Measurements from ENCODE around the gene OTOP2.

OTOP2 gene, protein sequence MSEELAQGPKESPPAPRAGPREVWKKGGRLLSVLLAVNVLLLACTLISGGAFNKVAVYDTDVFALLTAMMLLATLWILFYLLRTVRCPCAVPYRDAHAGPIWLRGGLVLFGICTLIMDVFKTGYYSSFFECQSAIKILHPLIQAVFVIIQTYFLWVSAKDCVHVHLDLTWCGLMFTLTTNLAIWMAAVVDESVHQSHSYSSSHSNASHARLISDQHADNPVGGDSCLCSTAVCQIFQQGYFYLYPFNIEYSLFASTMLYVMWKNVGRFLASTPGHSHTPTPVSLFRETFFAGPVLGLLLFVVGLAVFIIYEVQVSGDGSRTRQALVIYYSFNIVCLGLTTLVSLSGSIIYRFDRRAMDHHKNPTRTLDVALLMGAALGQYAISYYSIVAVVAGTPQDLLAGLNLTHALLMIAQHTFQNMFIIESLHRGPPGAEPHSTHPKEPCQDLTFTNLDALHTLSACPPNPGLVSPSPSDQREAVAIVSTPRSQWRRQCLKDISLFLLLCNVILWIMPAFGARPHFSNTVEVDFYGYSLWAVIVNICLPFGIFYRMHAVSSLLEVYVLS

DNA sequence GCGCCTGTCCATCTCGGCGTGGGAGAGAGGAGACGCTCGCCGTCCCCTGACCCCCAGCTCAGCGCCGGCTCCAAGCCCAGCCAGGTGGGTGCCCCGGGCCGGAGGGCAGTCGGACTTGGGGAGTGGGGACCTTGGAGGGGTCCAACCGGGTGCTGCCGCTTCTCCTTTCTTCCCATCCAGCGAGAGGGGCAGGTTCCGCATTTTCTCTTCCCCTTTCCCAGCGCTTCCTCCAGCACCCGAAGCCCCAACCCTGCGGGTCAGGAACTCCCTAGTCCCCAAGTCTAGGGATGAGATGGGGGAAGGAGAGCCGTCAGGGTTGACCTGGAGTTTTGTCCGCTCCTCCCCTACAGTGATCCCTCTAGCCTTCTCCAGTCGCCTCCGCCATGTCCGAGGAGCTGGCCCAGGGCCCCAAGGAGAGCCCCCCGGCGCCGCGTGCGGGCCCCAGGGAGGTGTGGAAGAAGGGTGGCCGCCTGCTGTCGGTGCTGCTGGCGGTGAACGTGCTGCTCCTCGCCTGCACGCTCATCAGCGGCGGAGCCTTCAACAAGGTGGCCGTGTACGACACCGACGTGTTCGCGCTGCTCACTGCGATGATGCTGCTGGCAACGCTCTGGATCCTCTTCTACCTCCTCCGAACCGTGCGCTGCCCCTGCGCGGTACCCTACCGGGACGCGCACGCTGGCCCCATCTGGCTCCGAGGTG is at the start of gene OTOP2:
OTOP2 (plus strand) TSS at position 24 of the 699 bp plus-strand sequence; CDS start at position 384, 360 bp downstream.
- no peak for DNase-seq

DNA sequence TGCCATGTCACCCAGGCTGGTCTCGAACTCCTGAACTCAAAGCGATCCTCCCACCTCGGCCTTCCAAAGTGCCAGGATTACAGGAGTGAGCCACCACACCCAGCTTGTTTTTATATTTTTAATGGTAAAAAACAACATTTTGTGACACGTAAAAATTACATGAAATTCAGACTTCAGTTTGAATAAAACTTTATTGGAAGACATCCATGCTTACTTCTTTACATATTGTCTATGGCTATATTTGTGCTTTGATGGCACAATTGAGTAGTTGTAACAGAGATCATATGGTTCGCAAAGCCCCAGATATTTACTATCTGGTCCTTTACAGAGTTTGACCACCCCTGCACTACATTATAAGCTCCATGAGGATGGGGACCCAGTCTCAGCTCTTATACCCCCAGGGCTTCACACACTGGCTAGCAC is 49.4 kb upstream of the OTOP2 start:
- no peak for DNase-seq

DNA sequence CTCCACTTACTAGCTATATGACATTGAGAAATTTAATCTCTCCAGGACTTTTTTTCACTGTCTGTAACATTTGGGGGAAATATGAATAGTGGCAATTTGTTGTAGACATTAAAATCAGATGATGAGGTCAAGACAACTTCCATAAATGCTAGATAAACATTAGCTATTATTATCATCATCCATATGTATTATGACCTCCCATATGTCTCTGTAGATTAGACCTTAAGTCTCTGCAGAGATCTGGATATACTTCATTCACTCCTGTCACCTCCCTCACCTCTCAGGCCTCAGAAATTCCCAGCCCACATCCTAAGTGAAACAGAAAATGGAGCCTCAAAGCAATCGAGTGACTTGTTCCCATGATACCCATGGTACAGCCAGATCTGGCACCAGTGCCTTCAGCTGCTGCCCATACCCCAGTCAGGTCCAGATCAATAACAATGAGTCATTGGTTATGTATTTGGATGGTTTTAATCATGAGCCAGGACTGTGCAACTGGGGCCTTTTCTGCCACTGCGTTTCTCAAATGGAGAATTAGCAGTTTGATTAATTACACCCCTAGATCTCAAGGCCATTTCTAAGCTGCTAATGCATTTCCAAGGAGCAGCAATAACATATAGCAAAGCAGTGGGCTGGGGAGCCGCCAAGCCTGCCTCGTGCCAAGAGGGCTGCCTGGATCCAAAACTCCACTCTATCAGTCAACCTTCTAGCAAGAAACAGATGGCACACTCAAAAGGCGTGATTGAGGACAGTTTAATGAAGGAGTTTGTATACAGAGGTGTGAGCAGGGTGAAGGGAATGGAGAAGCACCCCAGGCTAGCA is 48.7 kb upstream of the OTOP2 start:
- DNase-seq = no peak

DNA sequence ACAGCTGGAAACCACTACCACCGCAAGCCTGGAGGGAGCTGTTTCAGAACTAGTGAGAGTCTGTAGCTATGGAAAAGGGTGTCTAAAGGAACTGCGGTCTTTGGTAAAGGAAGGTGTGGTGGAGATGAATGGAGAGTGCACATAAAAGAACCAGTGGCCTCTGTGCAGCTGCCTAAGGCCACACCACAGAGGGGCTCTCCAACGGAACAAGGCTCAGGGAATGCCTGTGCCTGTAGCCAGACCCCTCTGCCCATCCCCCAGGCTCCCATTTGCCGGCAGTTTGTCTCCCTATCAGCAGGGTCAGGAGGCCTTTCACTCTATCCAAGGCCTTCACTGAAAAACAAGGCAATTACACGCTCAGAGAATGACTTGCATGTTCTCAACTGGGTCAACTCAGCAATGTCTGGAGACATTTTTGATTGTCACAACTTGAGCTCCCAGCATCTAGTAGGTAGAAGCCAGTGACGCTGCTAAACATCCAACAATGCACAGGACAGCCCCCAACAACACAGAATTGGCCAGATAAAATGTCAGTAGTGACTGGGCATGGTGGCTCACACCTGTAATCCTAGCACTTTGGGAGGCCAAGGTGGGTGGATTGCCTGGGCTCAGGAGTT is 48.0 kb upstream of the OTOP2 start:
- DNase-seq = no peak

DNA sequence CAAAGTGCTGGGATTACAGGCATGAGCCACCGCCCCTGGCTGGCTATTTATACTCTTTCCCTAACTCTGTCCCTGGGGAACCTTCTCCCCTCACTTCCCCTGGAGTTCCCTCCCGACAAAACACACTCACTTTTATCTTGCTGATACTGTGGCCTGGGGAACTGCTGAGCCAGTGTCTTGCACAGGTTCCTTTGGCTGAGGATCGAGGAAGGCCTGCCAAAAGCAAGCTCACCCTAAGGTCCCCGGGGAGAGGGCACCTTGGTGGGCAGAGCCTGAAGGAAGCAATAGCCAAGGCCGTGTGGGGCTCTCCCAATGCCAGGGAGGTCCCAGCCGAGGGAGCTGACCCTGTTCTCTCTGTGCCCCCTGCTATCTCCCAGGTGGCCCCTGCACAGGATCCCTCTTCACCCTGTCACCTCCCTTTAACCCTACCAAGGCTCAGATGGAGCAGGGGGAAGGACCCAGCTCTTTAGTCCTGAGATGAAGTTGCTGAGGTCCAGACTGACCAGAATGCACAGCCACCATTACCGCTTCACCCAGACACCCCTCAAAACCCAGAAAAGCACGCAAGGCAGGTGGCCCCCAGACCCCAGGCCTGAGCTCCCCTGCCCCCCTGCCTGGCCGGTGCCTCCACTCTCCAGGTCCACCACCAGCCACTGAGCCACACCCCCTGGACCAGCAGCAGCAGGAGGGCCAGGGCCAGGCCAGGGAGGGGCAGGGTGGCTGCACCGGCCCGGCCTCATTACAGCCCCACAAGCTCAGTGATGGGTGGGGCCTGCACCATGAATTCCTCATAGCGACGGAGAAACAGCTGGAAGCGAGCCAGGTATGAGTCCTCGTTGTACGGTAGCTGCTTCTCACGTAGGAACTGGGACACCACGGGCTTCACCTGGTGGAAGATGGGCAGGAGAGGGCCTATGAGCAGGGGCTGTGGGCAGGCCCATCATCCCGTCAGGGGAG is 46.2 kb upstream of the OTOP2 start:
- no peak for DNase-seq

DNA sequence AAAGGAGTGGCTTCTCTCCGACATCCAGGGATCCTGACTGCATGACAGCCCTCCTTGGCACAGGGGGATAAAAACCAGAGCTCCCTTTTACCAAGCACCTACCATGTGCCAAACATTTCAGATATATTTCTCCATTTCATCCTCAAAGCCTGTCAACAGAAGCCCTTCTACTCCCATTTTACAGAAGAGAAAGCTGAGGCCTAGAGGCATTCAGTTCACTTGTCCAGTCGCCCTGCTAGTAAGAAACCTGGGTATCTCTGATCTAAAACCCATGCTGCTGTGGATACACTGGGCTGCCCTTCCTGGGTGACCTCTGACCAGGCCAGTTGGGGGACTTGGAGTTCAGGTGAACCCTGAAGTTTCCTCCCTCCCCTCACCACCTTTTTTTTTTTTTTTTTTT is 45.4 kb upstream of the OTOP2 start:
- DNase-seq = no peak

DNA sequence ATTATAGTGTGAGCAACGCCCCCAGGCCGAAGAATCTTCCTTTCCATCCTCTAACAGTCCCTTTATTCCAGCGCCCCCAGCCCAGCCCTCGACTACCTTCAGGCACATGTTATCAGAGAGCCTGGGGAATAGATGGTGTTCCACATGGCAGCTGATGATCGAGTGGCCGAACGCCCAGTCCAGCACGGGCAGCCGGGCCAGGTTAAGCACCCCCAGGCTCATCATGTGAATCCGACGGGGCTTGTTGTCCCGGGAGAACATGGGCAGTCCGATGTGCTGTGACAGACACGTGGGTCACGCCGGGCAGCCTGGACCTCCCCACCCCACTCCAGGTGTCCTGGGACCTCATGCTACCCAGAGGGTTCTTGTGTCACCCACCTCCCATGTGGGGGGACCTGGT is 44.8 kb upstream of the OTOP2 start:
- no peak for DNase-seq

DNA sequence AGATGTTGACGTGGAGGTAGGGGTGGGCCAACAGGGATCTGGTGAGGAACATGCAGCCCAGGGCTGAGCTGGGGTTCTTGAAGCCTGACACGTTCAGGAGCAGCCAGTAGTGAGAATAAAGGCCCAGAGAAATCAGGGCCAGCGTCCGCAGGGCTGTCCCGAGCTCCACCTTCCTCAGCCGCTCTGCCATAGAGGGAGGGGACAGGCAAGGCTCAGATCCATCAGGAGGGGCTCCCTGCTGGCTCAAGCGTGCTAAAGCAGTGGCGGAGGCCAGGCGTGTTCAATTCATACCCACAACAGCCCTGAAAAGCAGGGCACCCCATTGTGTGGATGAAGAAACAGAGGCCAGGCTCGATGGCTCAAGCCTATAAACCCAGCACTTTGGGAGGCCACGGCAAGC is 43.0 kb upstream of the OTOP2 start:
- DNase-seq = no peak

DNA sequence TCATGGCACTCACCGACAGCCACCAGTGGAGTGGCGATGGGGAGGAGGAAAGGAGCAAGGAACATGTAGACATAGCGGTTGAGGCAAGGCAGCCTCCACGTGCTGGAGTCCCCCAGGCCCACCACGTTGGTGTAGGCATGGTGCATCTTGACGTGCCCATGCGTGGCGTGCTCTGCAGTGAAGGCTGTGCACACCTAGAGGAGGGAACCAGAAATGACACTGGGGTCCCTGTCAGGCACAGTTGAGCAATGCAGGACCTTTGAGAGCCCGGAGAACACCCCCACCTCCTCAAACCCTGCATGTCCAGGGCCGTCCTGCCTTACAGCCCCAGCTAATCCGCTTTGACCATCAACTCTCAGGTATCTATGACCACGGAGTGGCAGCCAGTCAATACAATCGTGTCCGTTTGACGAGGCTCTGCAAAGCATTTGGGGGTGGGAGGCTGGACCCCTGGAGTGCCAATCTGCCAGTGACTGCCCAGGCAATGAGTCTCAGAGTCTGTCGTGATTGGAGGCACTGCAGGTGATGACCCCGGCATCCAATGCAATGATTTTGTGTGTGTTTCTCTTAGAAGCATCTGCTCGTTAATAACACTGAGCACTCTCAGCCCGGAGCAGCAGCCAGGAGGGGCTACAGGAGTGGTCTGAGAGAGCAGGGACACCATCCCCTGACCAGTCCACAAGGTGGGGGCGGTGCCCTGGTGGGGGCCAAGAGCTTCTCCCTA is 41.4 kb upstream of the OTOP2 start:
- DNase-seq = no peak

DNA sequence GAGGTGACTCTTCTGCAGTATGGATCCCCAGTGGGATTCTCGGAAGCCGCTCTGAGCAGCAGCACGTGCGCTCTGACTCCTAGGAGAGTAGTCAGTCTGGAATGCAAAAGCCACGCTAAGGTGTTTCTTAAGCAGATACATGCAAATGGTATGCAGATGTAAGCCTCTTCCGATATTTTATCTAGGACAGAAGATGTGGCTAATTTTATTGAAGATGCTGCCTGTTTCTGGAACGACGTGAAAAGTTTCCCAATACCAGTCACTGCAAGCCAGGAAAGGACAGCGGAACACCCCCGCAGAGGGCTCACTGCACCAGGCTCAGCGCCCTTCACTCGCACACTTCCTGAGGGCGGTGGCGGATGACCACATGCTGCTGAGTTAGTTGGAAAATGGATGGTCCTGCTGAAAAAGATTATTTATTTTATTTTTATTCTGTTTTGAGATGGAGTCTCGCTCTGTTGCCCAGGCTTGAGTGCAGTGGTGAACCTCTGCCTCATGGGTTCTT is 40.8 kb upstream of the OTOP2 start:
- no peak for DNase-seq

DNA sequence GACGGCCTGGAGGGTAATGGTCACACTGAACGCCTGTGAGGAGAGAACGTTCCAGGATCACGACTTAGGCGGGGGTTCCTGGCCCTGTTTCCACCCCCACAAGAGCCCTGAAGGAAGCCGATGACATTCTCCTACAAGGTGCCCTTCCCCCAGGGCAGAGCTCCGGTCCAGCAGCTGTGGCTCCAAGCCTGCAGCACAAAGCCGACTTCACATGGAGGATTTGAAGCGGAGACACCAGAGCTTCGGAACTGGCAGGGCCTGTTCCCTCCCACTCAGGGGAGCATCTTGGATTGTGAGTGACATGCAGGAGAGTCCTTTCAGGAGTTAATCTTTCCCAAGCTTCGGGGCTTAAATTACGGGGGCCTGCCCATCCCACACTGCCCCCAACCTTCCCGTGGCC is 35.6 kb upstream of the OTOP2 start:
- DNase-seq = no peak

DNA sequence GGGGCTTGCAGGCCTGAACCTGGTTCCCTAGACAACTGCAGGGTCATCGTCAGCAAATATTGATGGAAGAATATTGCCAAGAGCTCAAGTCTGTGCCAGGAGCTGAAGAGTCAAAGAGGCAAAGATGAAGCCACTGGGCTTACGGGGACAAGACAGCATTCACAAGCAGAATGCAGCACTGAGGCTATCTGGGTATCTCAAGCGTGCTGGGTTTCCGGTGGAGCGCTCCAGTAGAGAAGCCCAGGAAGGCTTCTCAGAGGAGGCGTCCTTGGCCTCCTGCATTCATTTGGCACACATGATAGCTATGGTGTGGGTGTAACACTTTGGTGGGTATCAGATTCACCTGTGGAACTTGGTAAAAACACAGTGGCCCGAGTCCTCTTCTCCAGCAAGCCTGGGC is 33.5 kb upstream of the OTOP2 start:
- DNase-seq = no peak

DNA sequence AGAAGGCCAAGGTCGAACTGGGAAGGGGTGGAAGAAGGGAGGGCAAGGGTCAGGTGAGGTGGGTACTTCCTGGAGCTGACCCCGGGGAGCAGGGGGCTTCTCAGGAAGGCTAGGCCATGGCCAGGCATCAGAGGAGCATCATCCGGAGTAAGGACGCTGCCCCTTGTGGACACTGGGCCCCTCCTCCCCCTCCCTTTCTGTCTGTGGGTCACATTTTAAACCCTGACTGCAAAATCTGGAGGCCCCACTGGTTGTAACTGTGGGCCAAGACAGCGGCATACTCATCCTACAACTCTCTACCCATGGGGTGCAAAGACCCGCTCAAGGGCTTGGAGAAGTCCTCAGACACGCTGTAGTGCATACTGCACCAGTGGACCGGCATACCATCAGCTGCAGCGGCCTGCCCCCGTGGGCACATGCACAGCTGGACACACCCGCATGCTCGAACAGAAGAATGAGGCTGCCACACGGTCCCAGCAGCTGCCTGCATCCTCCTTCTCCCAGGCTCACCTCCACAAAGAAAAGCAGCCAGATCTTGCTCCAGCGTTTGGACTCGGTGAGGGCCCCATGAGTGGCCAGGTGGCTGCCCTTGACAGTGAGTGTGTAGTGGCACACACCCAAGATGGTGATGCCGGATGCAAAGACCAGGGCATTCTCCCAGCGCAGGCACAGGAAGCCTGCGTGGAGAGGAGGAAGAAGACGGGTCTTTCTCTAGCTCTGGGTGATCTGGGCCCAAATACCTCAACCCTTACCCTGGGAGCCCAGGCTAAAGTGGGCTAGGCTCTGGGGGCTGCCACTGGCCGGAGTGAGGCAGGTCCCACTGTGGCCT is 31.8 kb upstream of the OTOP2 start:
- DNase-seq = no peak

DNA sequence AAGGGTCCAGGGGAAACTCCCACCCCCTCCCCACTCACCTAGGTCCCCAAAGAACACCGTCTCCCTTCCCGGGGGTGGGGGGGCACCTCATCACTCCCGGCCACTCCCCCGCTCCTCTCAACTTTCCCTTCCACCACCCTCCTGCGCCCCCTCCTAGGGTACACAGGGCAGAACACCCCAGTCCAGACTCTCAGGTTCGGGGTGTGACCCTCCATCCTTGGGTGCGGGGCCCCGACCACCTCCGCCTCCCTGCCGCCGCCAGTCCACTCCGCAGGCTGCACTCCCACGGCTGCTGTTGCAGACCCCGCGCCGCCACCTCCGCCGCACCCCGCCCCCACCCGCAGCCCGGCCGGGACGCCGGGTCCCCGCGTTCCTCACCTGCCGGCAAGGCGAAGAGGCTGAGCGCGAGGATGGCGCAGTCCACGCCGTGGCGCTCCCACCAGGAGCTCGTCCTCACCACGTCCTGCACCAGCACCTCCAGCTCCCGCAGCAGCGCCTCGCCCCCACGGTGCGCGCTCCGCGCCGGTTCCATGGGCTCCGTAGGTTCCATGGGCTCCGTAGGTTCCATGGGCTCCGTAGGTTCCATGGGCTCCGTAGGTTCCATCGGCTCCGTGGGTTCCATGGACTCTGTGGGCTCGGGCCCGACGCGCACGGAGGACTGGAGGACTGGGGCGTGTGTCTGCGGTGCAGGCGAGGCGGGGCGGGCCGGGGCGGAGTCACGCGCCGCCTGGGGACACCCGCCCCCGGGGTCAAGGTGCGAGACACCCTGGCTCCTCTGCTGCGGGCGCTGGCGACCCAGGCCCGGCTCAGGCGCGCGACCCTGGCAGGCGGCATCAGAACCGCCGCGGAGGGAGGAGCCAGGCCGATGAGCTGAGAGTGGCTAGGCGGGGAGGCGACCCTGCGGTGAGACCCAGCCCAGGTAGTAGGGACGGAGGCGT is 30.8 kb upstream of the OTOP2 start, which contains the start of gene FADS6:
FADS6 (minus strand) TSS at position 660 of the 938 bp plus-strand sequence; CDS start at position 622, 38 bp downstream.
- no peak for DNase-seq

DNA sequence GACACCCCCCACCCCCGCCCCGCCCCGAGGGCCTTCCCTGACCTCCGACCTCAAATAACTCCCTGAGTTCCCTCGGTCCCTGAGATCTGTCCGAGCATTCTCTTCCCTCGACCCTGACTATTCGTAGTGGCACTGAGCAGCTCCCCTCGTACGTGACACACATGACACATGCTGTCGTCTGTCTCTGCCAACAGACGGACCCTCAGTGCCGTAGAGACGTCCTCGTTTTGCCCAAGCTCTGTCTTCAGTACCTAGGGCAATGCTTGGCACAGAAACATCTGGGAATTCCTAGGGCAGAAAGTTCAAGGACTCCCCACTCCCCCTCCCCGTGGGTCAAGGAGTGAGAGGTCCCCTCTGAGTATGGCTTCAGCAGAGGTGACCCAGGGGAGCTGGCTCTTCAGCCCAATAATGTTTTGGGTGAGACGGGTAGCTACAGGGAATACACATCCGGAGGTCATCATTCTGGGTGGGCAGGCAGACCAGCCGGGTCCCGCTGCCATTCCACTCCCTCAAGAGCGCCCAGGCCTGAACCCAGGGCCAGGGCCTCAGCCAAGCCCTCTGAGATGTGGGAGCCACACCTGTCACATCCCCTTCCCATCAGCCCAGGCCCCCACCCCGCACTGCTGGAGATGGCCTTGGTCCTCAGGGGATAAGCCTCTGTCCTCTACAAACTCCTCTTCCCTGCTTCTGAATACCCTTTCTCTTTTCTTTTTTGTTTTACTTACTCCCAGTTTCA is 30.0 kb upstream of the OTOP2 start:
- no peak for DNase-seq

DNA sequence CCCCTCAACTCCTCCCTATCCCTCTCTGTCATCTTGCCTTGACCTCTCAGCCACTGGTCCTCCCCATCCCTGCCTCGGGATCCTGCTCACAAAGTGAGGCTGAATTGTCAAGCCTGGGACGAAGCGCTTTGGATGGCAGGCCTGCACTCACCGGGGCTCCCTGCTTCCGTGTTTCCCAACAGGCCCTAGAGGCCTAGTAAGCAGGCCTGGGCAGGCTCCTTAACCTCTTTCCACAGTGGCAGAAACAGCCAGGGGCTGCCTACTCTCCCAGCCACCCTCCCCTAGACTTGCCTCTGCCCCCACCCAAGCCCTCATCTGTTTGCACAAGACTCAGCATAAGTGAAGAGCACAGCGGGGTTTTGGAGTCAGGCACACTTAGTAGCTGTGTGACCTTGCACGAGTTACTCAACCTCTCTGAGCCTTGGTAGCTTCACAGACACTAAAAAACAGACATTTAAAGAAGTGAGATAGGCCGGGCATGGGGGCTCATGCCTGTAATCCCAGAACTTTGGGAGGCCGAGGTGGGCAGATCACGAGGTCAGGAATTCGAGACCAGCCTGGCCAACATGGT is 25.6 kb upstream of the OTOP2 start:
- DNase-seq = no peak

DNA sequence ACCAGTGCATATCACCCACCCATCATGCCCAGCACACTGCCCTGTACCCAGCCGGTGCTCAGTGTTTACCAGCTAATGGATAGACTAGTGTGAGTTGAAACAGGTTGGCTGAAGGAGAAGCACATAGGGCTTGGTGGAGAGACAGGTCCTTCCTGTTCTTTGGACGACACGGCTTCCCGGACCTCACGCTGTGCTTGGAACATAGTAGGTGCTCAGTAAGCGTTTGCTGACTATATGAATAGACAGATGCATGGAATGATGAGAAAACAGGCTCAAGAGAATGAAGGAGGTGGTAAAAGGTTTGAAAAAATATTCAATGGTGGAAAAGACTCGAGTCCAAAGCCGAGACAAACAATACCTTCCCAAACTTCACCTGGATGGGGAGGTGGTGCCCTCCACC is 23.9 kb upstream of the OTOP2 start:
- DNase-seq = no peak

Data from activated effector memory CD4-positive, alpha-beta T cell treated with Interleukin-2 at 50 U/mL for 16 hours (primary cell).